Activated T-helper 1 cell treated with anti-CD3 and anti-CD28 coated beads, Interleukin-12 subunit alpha, Interleukin-12 subunit beta, Interleukin-2, Interleukin-4 antibody, amounts not matched to agents 30 ng/mL and 10 ng/mL and 1 ng/mL, durations not matched to agents 14 hours and 24 hours and 36 hours (primary cell): ENCODE results near the gene RGS17. TPM values are rescaled to one million over a fixed set of nuclear protein-coding genes. Genes with fewer than 3 reads are reported as not detected.

Experiments
- DNase-seq: peaks from one replicate; pipeline ENCODE4 v3.0.0; 2021; ENCODE audit warnings: low spot score
- H3K27ac Mint-ChIP-seq: one replicate; pipeline ENCODE4 v1.8.0; 2021; ENCODE audit warnings: mild to moderate bottlenecking, mixed read lengths
- H3K27me3 Mint-ChIP-seq: one replicate; pipeline ENCODE4 v1.8.0; 2022; ENCODE audit warnings: mild to moderate bottlenecking, moderate library complexity, mixed read lengths; ENCODE audit not compliant: insufficient read depth
- H3K36me3 Mint-ChIP-seq: one replicate; pipeline ENCODE4 v1.8.0; 2021; ENCODE audit warnings: low read depth, mixed read lengths
- H3K4me1 Mint-ChIP-seq: one replicate; pipeline ENCODE4 v1.8.0; 2021; ENCODE audit warnings: low read depth, mixed read lengths
- H3K4me3 Mint-ChIP-seq: one replicate; pipeline ENCODE4 v1.8.0; 2021; ENCODE audit warnings: mild to moderate bottlenecking, moderate library complexity, mixed read lengths
- H3K9me3 Mint-ChIP-seq: one replicate; pipeline ENCODE4 v1.8.0; 2021; ENCODE audit warnings: mixed read lengths
- intact Hi-C: fragments of 100-400 bp; cut with micrococcal nuclease; formaldehyde crosslinking; loops from one replicate; pipeline ENCODE4 v1.15.1; 2024
- total RNA-seq: library from RNA; stranded (reverse); gene quantifications from 2 replicates; pipeline ENCODE4 v1.2.3, GENCODE V29; 2022

The RGS17 gene
- not detected in 2 replicates for total RNA-seq

GRCh38 chr6:153131037-153131981, at the start of gene RGS17:
Gene RGS17 (minus strand): TSS chr6:153131282. CDS start chr6:153044018, 87,264 bp downstream.
- no peaks in the 10 kb centered on the region for H3K9me3 Mint-ChIP-seq
- H3K36me3 Mint-ChIP-seq: peaks cover 2% of the 10 kb centered on the region
- H3K27me3 Mint-ChIP-seq: peaks cover 47% of the 10 kb centered on the region
- peak within 1 kb of the TSS; percentile 79 for H3K4me3 Mint-ChIP-seq
- intact Hi-C loops: no loop called here
- DNase-seq: no peak
- H3K4me1 Mint-ChIP-seq: peaks cover 15% of the 10 kb centered on the region
- no peak within 1 kb of the TSS for H3K27ac Mint-ChIP-seq

- Mint-ChIP-seq H3K27me3 (peaks cover 3% of the 10 kb centered on the region), H3K36me3 (no peaks in the 10 kb centered on the region), H3K9me3 (no peaks in the 10 kb centered on the region), H3K4me3 (no peak overlapping the region), H3K4me1 (no peaks in the 10 kb centered on the region), H3K27ac (no peak overlapping the region)
- intact Hi-C loops: no loop called here
- DNase-seq: no peak
These were observed 41.7 kb upstream of the RGS17 start for GRCh38 chr6:153172815-153173214.

- DNase-seq: no peak
- Mint-ChIP-seq H3K27me3 (peaks cover 3% of the 10 kb centered on the region), H3K27ac (no peak overlapping the region), H3K36me3 (no peaks in the 10 kb centered on the region), H3K4me1 (no peaks in the 10 kb centered on the region), H3K9me3 (no peaks in the 10 kb centered on the region), H3K4me3 (no peak overlapping the region)
- intact Hi-C loops: no loop called here
These were observed 39.4 kb upstream of the RGS17 start for GRCh38 chr6:153170511-153170910.

- H3K27ac Mint-ChIP-seq: no peak overlapping the region
- no peaks in the 10 kb centered on the region for H3K4me1 Mint-ChIP-seq
- H3K9me3 Mint-ChIP-seq: no peaks in the 10 kb centered on the region
- H3K27me3 Mint-ChIP-seq: peaks cover 3% of the 10 kb centered on the region
- H3K36me3 Mint-ChIP-seq: no peaks in the 10 kb centered on the region
- DNase-seq: no peak
- H3K4me3 Mint-ChIP-seq: no peak overlapping the region
- intact Hi-C loops: no loop called here
These were observed 36.8 kb upstream of the RGS17 start for GRCh38 chr6:153167907-153168306.

GRCh38 chr6:153167061-153167891, 36.2 kb upstream of the RGS17 start:
- H3K4me3 Mint-ChIP-seq: no peak overlapping the region
- peaks cover 3% of the 10 kb centered on the region for H3K27me3 Mint-ChIP-seq

GRCh38 chr6:153162646-153163045, 31.6 kb upstream of the RGS17 start:
- no peaks in the 10 kb centered on the region for H3K36me3 Mint-ChIP-seq
- H3K4me1 Mint-ChIP-seq: no peaks in the 10 kb centered on the region
- intact Hi-C loops: no loop called here
- no peak overlapping the region for H3K27ac Mint-ChIP-seq
- no peak for DNase-seq
- H3K27me3 Mint-ChIP-seq: no peaks in the 10 kb centered on the region
- no peak overlapping the region for H3K4me3 Mint-ChIP-seq
- no peaks in the 10 kb centered on the region for H3K9me3 Mint-ChIP-seq

More at GRCh38 chr6:153167061-153167891, 36.2 kb upstream of the RGS17 start:
- H3K36me3 Mint-ChIP-seq: no peaks in the 10 kb centered on the region
- no peaks in the 10 kb centered on the region for H3K4me1 Mint-ChIP-seq
- intact Hi-C loops: no loop called here
- H3K27ac Mint-ChIP-seq: no peak overlapping the region
- no peaks in the 10 kb centered on the region for H3K9me3 Mint-ChIP-seq
- no peak for DNase-seq

- intact Hi-C loops: no loop called here
- H3K4me3 Mint-ChIP-seq: no peak overlapping the region
- no peaks in the 10 kb centered on the region for H3K36me3 Mint-ChIP-seq
- DNase-seq: no peak
- H3K9me3 Mint-ChIP-seq: no peaks in the 10 kb centered on the region
- H3K4me1 Mint-ChIP-seq: no peaks in the 10 kb centered on the region
- H3K27ac Mint-ChIP-seq: no peak overlapping the region
- no peaks in the 10 kb centered on the region for H3K27me3 Mint-ChIP-seq
These were observed 31.1 kb upstream of the RGS17 start for GRCh38 chr6:153162172-153162571.

- Mint-ChIP-seq H3K4me3 (no peak overlapping the region), H3K4me1 (no peaks in the 10 kb centered on the region), H3K36me3 (no peaks in the 10 kb centered on the region), H3K27ac (no peak overlapping the region), H3K27me3 (no peaks in the 10 kb centered on the region), H3K9me3 (no peaks in the 10 kb centered on the region)
- DNase-seq: no peak
- intact Hi-C loops: no loop called here
These were observed 29.1 kb upstream of the RGS17 start for GRCh38 chr6:153160221-153160620.

- H3K27ac Mint-ChIP-seq: no peak overlapping the region
- intact Hi-C loops: no loop called here
- peaks cover 3% of the 10 kb centered on the region for H3K27me3 Mint-ChIP-seq
- H3K36me3 Mint-ChIP-seq: no peaks in the 10 kb centered on the region
- H3K4me3 Mint-ChIP-seq: no peak overlapping the region
- no peaks in the 10 kb centered on the region for H3K4me1 Mint-ChIP-seq
- H3K9me3 Mint-ChIP-seq: no peaks in the 10 kb centered on the region
- DNase-seq: no peak
These were observed 19.8 kb upstream of the RGS17 start for GRCh38 chr6:153150752-153151440.

GRCh38 chr6:153150371-153150751, 19.3 kb upstream of the RGS17 start:
- H3K27me3 Mint-ChIP-seq: peaks cover 3% of the 10 kb centered on the region
- H3K4me3 Mint-ChIP-seq: no peak overlapping the region
- no peak for DNase-seq
- intact Hi-C loops: no loop called here
- no peaks in the 10 kb centered on the region for H3K36me3 Mint-ChIP-seq
- no peaks in the 10 kb centered on the region for H3K9me3 Mint-ChIP-seq
- H3K4me1 Mint-ChIP-seq: no peaks in the 10 kb centered on the region
- H3K27ac Mint-ChIP-seq: no peak overlapping the region

- Mint-ChIP-seq H3K36me3 (no peaks in the 10 kb centered on the region), H3K9me3 (no peaks in the 10 kb centered on the region), H3K27ac (no peak overlapping the region), H3K4me3 (no peak overlapping the region), H3K27me3 (peaks cover 3% of the 10 kb centered on the region), H3K4me1 (no peaks in the 10 kb centered on the region)
- DNase-seq: no peak
- intact Hi-C loops: no loop called here
These were observed 18.8 kb upstream of the RGS17 start for GRCh38 chr6:153149891-153150290.

- H3K4me1 Mint-ChIP-seq: no peaks in the 10 kb centered on the region
- no peaks in the 10 kb centered on the region for H3K9me3 Mint-ChIP-seq
- DNase-seq: no peak
- H3K4me3 Mint-ChIP-seq: no peak overlapping the region
- H3K36me3 Mint-ChIP-seq: no peaks in the 10 kb centered on the region
- H3K27me3 Mint-ChIP-seq: peaks cover 1% of the 10 kb centered on the region
- H3K27ac Mint-ChIP-seq: no peak overlapping the region
- intact Hi-C loops: no loop called here
These were observed 15.3 kb upstream of the RGS17 start for GRCh38 chr6:153146413-153146812.
